Kidney glomerular epithelial cell (primary cell): ENCODE measurements around the gene BTN3A1.
"Not testable (repeated sequence)": the region's sequence is repeated elsewhere in the genome, so short reads cannot be mapped to it uniquely, and the experiment has no call there.

Experiments used
- DNase-seq: peaks from one replicate; lab custom pipeline; 2025; lab: John Stamatoyannopoulos, UW

Gene BTN3A1

GRCh38 chr6:26415036-26415614 is 13.1 kb downstream of the BTN3A1 start:
- no peak for DNase-seq

GRCh38 chr6:26415791-26416190 is 13.7 kb downstream of the BTN3A1 start:
- no peak for DNase-seq

GRCh38 chr6:26416288-26416687 is 14.2 kb downstream of the BTN3A1 start:
- DNase-seq: no peak

GRCh38 chr6:26418077-26418476 is 16.0 kb downstream of the BTN3A1 start:
- not testable (repeated sequence) for DNase-seq

GRCh38 chr6:26418795-26419194 is 16.7 kb downstream of the BTN3A1 start:
- not testable (repeated sequence) for DNase-seq

GRCh38 chr6:26420688-26421171 is 18.7 kb downstream of the BTN3A1 start:
- peak; percentile 7 for DNase-seq

- peak; percentile 94 for DNase-seq
These were observed 19.4 kb downstream of the BTN3A1 start for GRCh38 chr6:26421259-26422144.

- DNase-seq: no peak
These were observed 20.3 kb downstream of the BTN3A1 start for GRCh38 chr6:26422329-26422728.

- no peak for DNase-seq
These were observed 24.8 kb downstream of the BTN3A1 start for GRCh38 chr6:26426691-26427450.

GRCh38 chr6:26427451-26427809 is 25.4 kb downstream of the BTN3A1 start:
- DNase-seq: no peak

- DNase-seq: no peak
These were observed 26.1 kb downstream of the BTN3A1 start for GRCh38 chr6:26428206-26428605.

- no peak for DNase-seq
These were observed 28.7 kb downstream of the BTN3A1 start for GRCh38 chr6:26430787-26431186.

GRCh38 chr6:26431258-26432172 is 29.4 kb downstream of the BTN3A1 start:
- no peak for DNase-seq

- no peak for DNase-seq
These were observed 30.6 kb downstream of the BTN3A1 start for GRCh38 chr6:26432627-26433201.

GRCh38 chr6:26433680-26434079 is 31.6 kb downstream of the BTN3A1 start:
- not testable (repeated sequence) for DNase-seq

- DNase-seq: no peak
These were observed 33.9 kb downstream of the BTN3A1 start for GRCh38 chr6:26436018-26436417.

GRCh38 chr6:26437550-26437949 is 35.5 kb downstream of the BTN3A1 start:
- no peak for DNase-seq

- no peak for DNase-seq
These were observed 35.9 kb downstream of the BTN3A1 start for GRCh38 chr6:26438000-26438399.

GRCh38 chr6:26439151-26440125 is 37.4 kb downstream of the BTN3A1 start:
- DNase-seq: no peak

GRCh38 chr6:26440977-26441358 is 38.9 kb downstream of the BTN3A1 start:
- DNase-seq: no peak
